OCI-LY7 (cell line): ENCODE results near the gene ORMDL2.

Experiments used
- CTCF ChIP-seq: fragments of 200-600 bp; sonication (generic); conservative IDR thresholded peaks from 2 replicates; pipeline ENCODE4 v1.5.1; 2014; ENCODE audit warnings: mild to moderate bottlenecking, antibody characterized with exemption, low read length, moderate library complexity, mixed read lengths
- EZH2phosphoT487 ChIP-seq: fragments of 200-600 bp; sonication (generic); IDR thresholded peaks from 2 replicates; pipeline ENCODE4 v1.6.1; 2018; ENCODE audit warnings: low read depth, borderline replicate concordance, mild to moderate bottlenecking, mixed run types, antibody characterized with exemption, low read length, moderate library complexity, mixed read lengths

- no peak for TF ChIP-seq CTCF
- no peak for TF ChIP-seq EZH2phosphoT487
These were observed 1.0 kb downstream of the ORMDL2 start for GRCh38 chr12:55818886-55819285.
